HG03469 (cell line): ENCODE results near the gene UBTF.

Experiments
- ATAC-seq: cut with Tn5 transposase; IDR thresholded peaks from one replicate; pipeline ENCODE4 v1.9.1; 2021; ENCODE audit warnings: mild to moderate bottlenecking, moderate library complexity, moderate number of reproducible peaks; ENCODE audit not compliant: unreplicated experiment

The UBTF gene

GRCh38 chr17:44219616-44220212, at the start of gene UBTF:
TSS of gene UBTF (minus strand) at chr17:44219675. CDS start at chr17:44218229, 1,446 bp downstream.
- ATAC-seq: no peak

- no peak for ATAC-seq
These were observed 49.4 kb upstream of the UBTF start for GRCh38 chr17:44268709-44269534.

GRCh38 chr17:44267818-44268490, 48.5 kb upstream of the UBTF start, which contains the start of gene SLC4A1:
TSS of gene SLC4A1 (minus strand) at chr17:44268135. CDS start at chr17:44262866, 5,269 bp downstream.
- no peak for ATAC-seq

- no peak for ATAC-seq
These were observed 47.6 kb upstream of the UBTF start for GRCh38 chr17:44267165-44267455.

GRCh38 chr17:44266402-44267164, 47.1 kb upstream of the UBTF start:
- no peak for ATAC-seq

- ATAC-seq: no peak
These were observed 43.9 kb upstream of the UBTF start for GRCh38 chr17:44263345-44263902.

- no peak for ATAC-seq
These were observed 43.3 kb upstream of the UBTF start for GRCh38 chr17:44262654-44263225.

- no peak for ATAC-seq
These were observed 40.8 kb upstream of the UBTF start for GRCh38 chr17:44260296-44260695.

- ATAC-seq: no peak
These were observed 39.4 kb upstream of the UBTF start for GRCh38 chr17:44258811-44259351.

GRCh38 chr17:44257815-44258760, 38.6 kb upstream of the UBTF start:
- no peak for ATAC-seq

- ATAC-seq: no peak
These were observed 37.2 kb upstream of the UBTF start for GRCh38 chr17:44256671-44257070.

- ATAC-seq: no peak
These were observed 36.4 kb upstream of the UBTF start for GRCh38 chr17:44255915-44256314.

GRCh38 chr17:44254361-44255095, 35.1 kb upstream of the UBTF start:
- no peak for ATAC-seq

GRCh38 chr17:44253006-44253405, 33.5 kb upstream of the UBTF start:
- ATAC-seq: no peak

GRCh38 chr17:44251062-44251461, 31.6 kb upstream of the UBTF start:
- ATAC-seq: no peak

- no peak for ATAC-seq
These were observed 30.2 kb upstream of the UBTF start for GRCh38 chr17:44249501-44250246.

GRCh38 chr17:44247876-44248736, 28.6 kb upstream of the UBTF start:
- ATAC-seq: no peak
